Choroid plexus epithelial cell (primary cell): ENCODE results near the gene GMDS.
A peak's percentile ranks its signal among the peaks of the same experiment; 100 is the strongest.

Source experiments
- DNase-seq: peaks from one replicate; pipeline ENCODE4 v3.0.0-alpha.2; 2010; ENCODE audit warnings: low read depth
- H3K4me3 ChIP-seq: 2 replicates; pipeline ENCODE4 v1.5.1; 2011; ENCODE audit warnings: low read depth, mild to moderate bottlenecking, control low read depth, low read length, moderate library complexity
- CTCF ChIP-seq: conservative IDR thresholded peaks from 2 replicates; pipeline ENCODE4 v1.5.1; 2011; ENCODE audit warnings: low read depth, mild to moderate bottlenecking, control low read depth, inconsistent platforms, low read length, moderate library complexity

Gene GMDS

GRCh38 chr6:1686117-1687098 lies 559.0 kb downstream of the GMDS start:
- peak; percentile 42 for TF ChIP-seq CTCF
- DNase-seq: peak; percentile 96
- no peak overlapping the region for H3K4me3 ChIP-seq

- no peak for DNase-seq
- H3K4me3 ChIP-seq: no peak overlapping the region
- no peak for TF ChIP-seq CTCF
Measured at GRCh38 chr6:1679688-1680068, 565.7 kb downstream of the GMDS start.

- no peak for DNase-seq
- no peak overlapping the region for H3K4me3 ChIP-seq
- TF ChIP-seq CTCF: no peak
Measured at GRCh38 chr6:1679031-1679687, 566.2 kb downstream of the GMDS start.

GRCh38 chr6:1678201-1678600 lies 567.2 kb downstream of the GMDS start:
- no peak for TF ChIP-seq CTCF
- no peak for DNase-seq

GRCh38 chr6:1672379-1672778 lies 573.0 kb downstream of the GMDS start:
- no peak for TF ChIP-seq CTCF
- no peak overlapping the region for H3K4me3 ChIP-seq
- no peak for DNase-seq

More at GRCh38 chr6:1678201-1678600, 567.2 kb downstream of the GMDS start:
- no peak overlapping the region for H3K4me3 ChIP-seq

- DNase-seq: peak; percentile 70
- no peak overlapping the region for H3K4me3 ChIP-seq
- no peak for TF ChIP-seq CTCF
Measured at GRCh38 chr6:1670711-1671462, 574.5 kb downstream of the GMDS start.
